ENCODE measurements around the gene CARMIL1.

DNA sequence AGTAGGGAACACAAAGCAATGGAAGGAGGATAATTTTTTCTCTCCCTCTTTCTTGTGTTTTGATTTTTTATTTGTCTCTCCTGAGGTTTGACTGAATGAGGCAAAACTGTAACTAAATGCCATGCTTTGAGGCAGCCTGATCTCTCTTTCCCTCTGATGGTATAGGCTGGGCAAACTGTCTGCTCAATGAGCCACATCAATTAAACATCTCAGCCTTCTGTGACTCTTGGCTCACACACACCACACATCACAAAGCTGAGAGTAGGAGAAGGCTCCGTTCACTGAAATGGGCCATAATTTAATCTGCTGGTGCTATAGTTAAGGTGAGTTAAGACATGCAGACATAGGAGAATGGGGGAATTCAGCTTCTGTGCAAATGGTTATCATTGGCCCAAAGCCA is 344.7 kb downstream of the CARMIL1 start:
- TF ChIP-seq, protein P1, sequence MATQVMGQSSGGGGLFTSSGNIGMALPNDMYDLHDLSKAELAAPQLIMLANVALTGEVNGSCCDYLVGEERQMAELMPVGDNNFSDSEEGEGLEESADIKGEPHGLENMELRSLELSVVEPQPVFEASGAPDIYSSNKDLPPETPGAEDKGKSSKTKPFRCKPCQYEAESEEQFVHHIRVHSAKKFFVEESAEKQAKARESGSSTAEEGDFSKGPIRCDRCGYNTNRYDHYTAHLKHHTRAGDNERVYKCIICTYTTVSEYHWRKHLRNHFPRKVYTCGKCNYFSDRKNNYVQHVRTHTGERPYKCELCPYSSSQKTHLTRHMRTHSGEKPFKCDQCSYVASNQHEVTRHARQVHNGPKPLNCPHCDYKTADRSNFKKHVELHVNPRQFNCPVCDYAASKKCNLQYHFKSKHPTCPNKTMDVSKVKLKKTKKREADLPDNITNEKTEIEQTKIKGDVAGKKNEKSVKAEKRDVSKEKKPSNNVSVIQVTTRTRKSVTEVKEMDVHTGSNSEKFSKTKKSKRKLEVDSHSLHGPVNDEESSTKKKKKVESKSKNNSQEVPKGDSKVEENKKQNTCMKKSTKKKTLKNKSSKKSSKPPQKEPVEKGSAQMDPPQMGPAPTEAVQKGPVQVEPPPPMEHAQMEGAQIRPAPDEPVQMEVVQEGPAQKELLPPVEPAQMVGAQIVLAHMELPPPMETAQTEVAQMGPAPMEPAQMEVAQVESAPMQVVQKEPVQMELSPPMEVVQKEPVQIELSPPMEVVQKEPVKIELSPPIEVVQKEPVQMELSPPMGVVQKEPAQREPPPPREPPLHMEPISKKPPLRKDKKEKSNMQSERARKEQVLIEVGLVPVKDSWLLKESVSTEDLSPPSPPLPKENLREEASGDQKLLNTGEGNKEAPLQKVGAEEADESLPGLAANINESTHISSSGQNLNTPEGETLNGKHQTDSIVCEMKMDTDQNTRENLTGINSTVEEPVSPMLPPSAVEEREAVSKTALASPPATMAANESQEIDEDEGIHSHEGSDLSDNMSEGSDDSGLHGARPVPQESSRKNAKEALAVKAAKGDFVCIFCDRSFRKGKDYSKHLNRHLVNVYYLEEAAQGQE (IDR thresholded peaks at IDR 0.05; ENCODE audit: low read depth, low read length): no peak
- TF ChIP-seq MEF2A (IDR thresholded peaks at IDR 0.05; ENCODE audit: borderline replicate concordance, low read depth): no peak
